CD14-positive monocyte (primary cell): Measurements from ENCODE around the gene FAM240A. TPM values are rescaled to one million over a fixed set of nuclear protein-coding genes. Genes with fewer than 3 reads are reported as not detected.

Experiments
- DNase-seq, 3 donors: peaks; one replicate each; pipeline ENCODE4 v3.0.0-alpha.2; 2011 to 2022
- H2AFZ ChIP-seq: 2 replicates; pipeline ENCODE4 v1.6.0; 2012; ENCODE audit warnings: mild to moderate bottlenecking, low read depth, low read length, inconsistent platforms; ENCODE audit not compliant: insufficient read depth, poor library complexity, severe bottlenecking
- H3K27ac ChIP-seq, 2 donors: 1 replicate in 1 of 2; 2 replicates in 1 of 2; pipeline ENCODE4 v1.5.1; 2012 to 2013; ENCODE audit warnings: low read length in 2 of 2, control low read depth in 1 of 2, inconsistent platforms in 1 of 2, low read depth in 1 of 2, mild to moderate bottlenecking in 1 of 2
- H3K27me3 ChIP-seq, 2 donors: one replicate each; pipeline versions ENCODE4 v1.6.0 to v1.6.1; 2011 to 2013; ENCODE audit warnings: low read length in 2 of 2; ENCODE audit not compliant: control insufficient read depth in 2 of 2, insufficient read depth in 2 of 2
- H3K36me3 ChIP-seq, 2 donors: replicated peaks in 1 of 2; 1 replicate in 1 of 2; 2 replicates in 1 of 2; pipeline versions ENCODE4 v1.5.1 to v1.6.1; 2012 to 2013; ENCODE audit warnings: low read length in 2 of 2, control low read depth in 1 of 2, inconsistent platforms in 1 of 2, mild to moderate bottlenecking in 1 of 2; ENCODE audit not compliant: insufficient read depth in 2 of 2, control insufficient read depth in 1 of 2
- H3K4me1 ChIP-seq, 2 donors: 1 replicate in 1 of 2; 2 replicates in 1 of 2; pipeline versions ENCODE4 v1.5.1 to v1.6.1; 2012 to 2013; ENCODE audit warnings: low read length in 2 of 2, control low read depth in 1 of 2, inconsistent platforms in 1 of 2, mild to moderate bottlenecking in 1 of 2, moderate library complexity in 1 of 2; ENCODE audit not compliant: insufficient read depth in 2 of 2, control insufficient read depth in 1 of 2
- H3K4me2 ChIP-seq: replicated peaks from 2 replicates; pipeline ENCODE3; 2012; ENCODE audit warnings: low read length, moderate library complexity, mild to moderate bottlenecking; ENCODE audit not compliant: poor library complexity, severe bottlenecking; ENCODE audit errors: extremely low read depth
- H3K4me3 ChIP-seq, 3 experiments: fragments of 200-600 bp in 1 of 3; sonication (generic) in 1 of 3; replicated peaks in 1 of 3; 1 replicate in 2 of 3; 2 replicates in 1 of 3; pipeline ENCODE4 v1.5.1; 2011 to 2013; ENCODE audit warnings: low read length in 3 of 3, mild to moderate bottlenecking in 3 of 3, control low read depth in 2 of 3, low read depth in 2 of 3, inconsistent platforms in 1 of 3, moderate library complexity in 1 of 3
- H3K79me2 ChIP-seq: 2 replicates; pipeline ENCODE4 v1.6.0; 2012; ENCODE audit warnings: mild to moderate bottlenecking, control low read depth, inconsistent platforms, low read length, moderate library complexity; ENCODE audit not compliant: insufficient read depth
- H3K9ac ChIP-seq: 2 replicates; pipeline ENCODE4 v1.6.0; 2017; ENCODE audit warnings: low read length, mild to moderate bottlenecking; ENCODE audit not compliant: insufficient read depth, poor library complexity, severe bottlenecking
- H3K9me3 ChIP-seq, 2 donors: replicated peaks in 1 of 2; 1 replicate in 1 of 2; 2 replicates in 1 of 2; pipeline versions ENCODE4 v1.5.1 to v1.6.1; 2012 to 2013; ENCODE audit warnings: low read length in 2 of 2, control low read depth in 1 of 2; ENCODE audit not compliant: control insufficient read depth in 1 of 2, insufficient read depth in 1 of 2
- H4K20me1 ChIP-seq: 2 replicates; pipeline ENCODE4 v1.6.0; 2012; ENCODE audit warnings: mild to moderate bottlenecking, low read length, control low read depth, moderate library complexity; ENCODE audit not compliant: insufficient read depth
- H3K27ac Mint-ChIP-seq, 7 donors: one replicate each; pipeline ENCODE4 v1.8.0; 2020; ENCODE audit warnings: mild to moderate bottlenecking in 7 of 7, mixed read lengths in 7 of 7, moderate library complexity in 6 of 7, inconsistent platforms in 2 of 7
- H3K27me3 Mint-ChIP-seq, 3 donors: one replicate each; pipeline ENCODE4 v1.8.0; 2021 to 2022; ENCODE audit warnings: low read depth in 3 of 3, mild to moderate bottlenecking in 3 of 3, mixed read lengths in 3 of 3, moderate library complexity in 3 of 3, inconsistent platforms in 1 of 3
- H3K36me3 Mint-ChIP-seq, 2 donors: one replicate each; pipeline ENCODE4 v1.8.0; 2020; ENCODE audit warnings: mixed read lengths in 2 of 2, inconsistent platforms in 1 of 2, mild to moderate bottlenecking in 1 of 2
- H3K4me1 Mint-ChIP-seq: one replicate; pipeline ENCODE4 v1.8.0; 2020; ENCODE audit warnings: mild to moderate bottlenecking, mixed read lengths
- H3K4me3 Mint-ChIP-seq, 2 donors: one replicate each; pipeline ENCODE4 v1.8.0; 2020; ENCODE audit warnings: mild to moderate bottlenecking in 2 of 2, mixed read lengths in 2 of 2, moderate library complexity in 1 of 2
- H3K9me3 Mint-ChIP-seq, 7 donors: one replicate each; pipeline ENCODE4 v1.8.0; 2020 to 2022; ENCODE audit warnings: mixed read lengths in 7 of 7, mild to moderate bottlenecking in 6 of 7, moderate library complexity in 6 of 7, inconsistent platforms in 2 of 7
- WGBS: methylation state at CpG from one replicate; pipeline ENCODE4 v1.1.5; 2013; ENCODE audit warnings: missing lambda C conversion rate; ENCODE audit not compliant: insufficient coverage; 5-methylcytosine and 5-hydroxymethylcytosine counted together
- intact Hi-C, 2 donors: fragments of 100-400 bp; cut with micrococcal nuclease; formaldehyde crosslinking; loops; one replicate each; pipeline versions ENCODE4 v1.15.0 to v1.15.1; 2023
- polyA plus RNA-seq, 3 donors: library from polyadenylated mRNA; depleted of rRNA in 1 of 3; unstranded in 2 of 3; stranded (reverse) in 1 of 3; fragments of 300-500 nt in 2 of 3; fragments of >200 nt in 1 of 3; fragmentation: Illumina TruSeq in 2 of 3; gene quantifications; 1 replicate in 2 of 3; 2 replicates in 1 of 3; pipeline ENCODE4 v1.2.3, GENCODE V29; 2012 to 2021
- TF ChIP-seq, protein P1 (sequence below): fragments of 200-600 bp; IDR thresholded peaks from one replicate; pipeline ENCODE4 v1.8.0; 2022; ENCODE audit warnings: antibody characterized with exemption, mild to moderate bottlenecking

FAM240A gene
- polyA plus RNA-seq, 3 donors: not detected

- Mint-ChIP-seq H3K4me1 (peaks cover 12% of the 10 kb centered on the region), H3K9me3 (peaks cover 0 to 6% (median 4%) of the 10 kb centered on the region in 7 donors), H3K27me3 (peaks cover 39 to 56% (median 47%) of the 10 kb centered on the region in 3 donors), H3K4me3 (peak overlapping the region in 1 of 2 donors; percentile 85), H3K27ac (no peak overlapping the region), H3K36me3 (no peaks in the 10 kb centered on the region)
- 100% methylated on average over 2 of the region's 4 CpGs for WGBS
- TF ChIP-seq, protein P1, sequence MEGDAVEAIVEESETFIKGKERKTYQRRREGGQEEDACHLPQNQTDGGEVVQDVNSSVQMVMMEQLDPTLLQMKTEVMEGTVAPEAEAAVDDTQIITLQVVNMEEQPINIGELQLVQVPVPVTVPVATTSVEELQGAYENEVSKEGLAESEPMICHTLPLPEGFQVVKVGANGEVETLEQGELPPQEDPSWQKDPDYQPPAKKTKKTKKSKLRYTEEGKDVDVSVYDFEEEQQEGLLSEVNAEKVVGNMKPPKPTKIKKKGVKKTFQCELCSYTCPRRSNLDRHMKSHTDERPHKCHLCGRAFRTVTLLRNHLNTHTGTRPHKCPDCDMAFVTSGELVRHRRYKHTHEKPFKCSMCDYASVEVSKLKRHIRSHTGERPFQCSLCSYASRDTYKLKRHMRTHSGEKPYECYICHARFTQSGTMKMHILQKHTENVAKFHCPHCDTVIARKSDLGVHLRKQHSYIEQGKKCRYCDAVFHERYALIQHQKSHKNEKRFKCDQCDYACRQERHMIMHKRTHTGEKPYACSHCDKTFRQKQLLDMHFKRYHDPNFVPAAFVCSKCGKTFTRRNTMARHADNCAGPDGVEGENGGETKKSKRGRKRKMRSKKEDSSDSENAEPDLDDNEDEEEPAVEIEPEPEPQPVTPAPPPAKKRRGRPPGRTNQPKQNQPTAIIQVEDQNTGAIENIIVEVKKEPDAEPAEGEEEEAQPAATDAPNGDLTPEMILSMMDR: no peak
- Histone ChIP-seq H3K4me3 (no peak overlapping the region), H3K36me3 (no peaks in the 10 kb centered on the region), H3K27me3 (peaks cover 25 to 34% of the 10 kb centered on the region in 2 donors), H3K4me1 (peaks cover 8 to 12% of the 10 kb centered on the region in 2 donors), H3K27ac (no peak overlapping the region), H3K79me2 (no peaks in the 10 kb centered on the region), H3K9me3 (no peaks in the 10 kb centered on the region), H3K4me2 (peak overlapping the region; percentile 58), H3K9ac (no peak overlapping the region), H2AFZ (peak overlapping the region; percentile 68), H4K20me1 (no peaks in the 10 kb centered on the region)
- intact Hi-C loops: no loop called here
- no peak for DNase-seq
These were observed 47.2 kb upstream of the FAM240A start for GRCh38 chr3:46565077-46565476.

GRCh38 chr3:46565607-46566039, 46.7 kb upstream of the FAM240A start:
- Mint-ChIP-seq H3K4me1 (peaks cover 12% of the 10 kb centered on the region), H3K4me3 (peak overlapping the region; percentile 63 to 85), H3K9me3 (peaks cover 0 to 6% (median 4%) of the 10 kb centered on the region in 7 donors), H3K27me3 (peaks cover 42 to 56% (median 47%) of the 10 kb centered on the region in 3 donors), H3K27ac (no peak overlapping the region), H3K36me3 (no peaks in the 10 kb centered on the region)
- Histone ChIP-seq H3K9me3 (no peaks in the 10 kb centered on the region), H3K9ac (no peak overlapping the region), H3K4me1 (peaks cover 8 to 12% of the 10 kb centered on the region in 2 donors), H2AFZ (peak overlapping the region; percentile 68), H3K4me2 (peak overlapping the region; percentile 58), H3K79me2 (no peaks in the 10 kb centered on the region), H3K4me3 (peak overlapping the region in 1 of 3 experiments; percentile 58), H3K36me3 (no peaks in the 10 kb centered on the region), H3K27ac (no peak overlapping the region), H3K27me3 (peaks cover 25 to 34% of the 10 kb centered on the region in 2 donors), H4K20me1 (no peaks in the 10 kb centered on the region)
- TF ChIP-seq, protein P1: no peak
- intact Hi-C loops: no loop called here
- WGBS: 2% methylated on average over 20 of the region's 21 CpGs
- no peak for DNase-seq
